GM12878 (cell line): Measurements from ENCODE around the gene FRAS1. TPM values are rescaled to one million over a fixed set of nuclear protein-coding genes. Genes with fewer than 3 reads are reported as not detected.

Experiments used
- EED ChIP-seq: sonication (generic); IDR thresholded peaks from 2 replicates; pipeline ENCODE4 v1.6.1; 2016; ENCODE audit warnings: antibody characterized with exemption, low read depth
- FOS ChIP-seq: IDR thresholded peaks from 3 replicates; pipeline ENCODE4 v1.6.1; 2011; ENCODE audit warnings: borderline replicate concordance; ENCODE audit not compliant: insufficient read length; ENCODE audit errors: extremely low read depth
- POU2F2 ChIP-seq: IDR thresholded peaks from 3 replicates; pipeline ENCODE4 v1.6.1; 2011; ENCODE audit warnings: low read depth, mild to moderate bottlenecking, low read length, borderline replicate concordance
- STAT3 ChIP-seq: IDR thresholded peaks from 2 replicates; pipeline ENCODE4 v1.6.1; 2011; ENCODE audit warnings: low read depth, low read length, improper control_type of control experiment
- polyA plus RNA-seq, 11 experiments: library from polyadenylated mRNA; depleted of rRNA in 4 of 11; unstranded in 6 of 11; stranded (reverse) in 5 of 11; fragments of >200 nt; fragmentation: Nextera tagmentation in 4 of 11; fragmentation: Illumina TruSeq in 1 of 11; extraction: Ambion mirVana in 4 of 11; extraction: Trizol in 1 of 11; gene quantifications; 1 replicate in 1 of 11; 2 replicates in 10 of 11; pipeline versions ENCODE4 v1.2.1 to v1.2.3, GENCODE V29; 2011 to 2016; ENCODE audit warnings: inconsistent platforms in 2 of 11, missing spikeins in 2 of 11, low read depth in 1 of 11
- total RNA-seq, 4 experiments: library from RNA; depleted of rRNA in 3 of 4; stranded (reverse); fragments of >200 nt in 3 of 4; fragmentation: Illumina TruSeq in 1 of 4; extraction: Trizol in 1 of 4; gene quantifications; 2 replicates each; pipeline versions ENCODE4 v1.2.1 to v1.2.3, GENCODE V29; 2013 to 2021
- TF ChIP-seq, protein P1 (sequence below): fragments of 450-650 bp; formaldehyde crosslinking; IDR thresholded peaks from 2 replicates; pipeline ENCODE4 v1.5.0; 2022; ENCODE audit warnings: mild to moderate bottlenecking, missing genetic modification characterization
- TF ChIP-seq, protein P2 (sequence below): fragments of 450-650 bp; IDR thresholded peaks from 2 replicates; pipeline ENCODE4 v1.6.1; 2017; ENCODE audit warnings: antibody characterized with exemption, mild to moderate bottlenecking, moderate library complexity
- TF ChIP-seq, protein P3 (sequence below): fragments of 450-650 bp; IDR thresholded peaks from 2 replicates; pipeline ENCODE4 v1.6.1; 2016; ENCODE audit warnings: mild to moderate bottlenecking, moderate library complexity, borderline replicate concordance

FRAS1 gene
- total and polyA plus RNA-seq, 10 of the 15 experiments (the other 5 are each of a cell fraction or from before 2014, with no cell fraction given), result 0.08 to 11.7 (median 0.20) TPM

DNA sequence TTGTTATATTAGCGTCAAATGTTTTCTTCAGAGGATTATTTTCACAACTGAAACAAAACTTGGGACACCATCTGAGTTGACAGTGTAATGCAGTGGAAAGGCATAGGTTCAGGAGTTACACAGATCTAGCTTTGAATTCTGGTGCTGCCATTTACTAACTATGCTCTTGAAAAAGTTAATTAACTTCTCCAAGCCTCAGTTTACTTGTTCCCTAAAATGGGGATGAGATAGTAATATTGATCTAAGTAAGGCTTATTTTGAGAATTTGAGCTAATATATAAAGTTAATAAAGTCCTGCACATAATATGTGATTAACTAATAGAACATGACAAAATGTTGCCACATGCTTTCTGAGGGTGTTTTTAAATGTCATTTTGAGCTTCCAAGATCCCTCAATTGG, 112.6 kb downstream of the FRAS1 start (continued):
- TF ChIP-seq, protein P1, sequence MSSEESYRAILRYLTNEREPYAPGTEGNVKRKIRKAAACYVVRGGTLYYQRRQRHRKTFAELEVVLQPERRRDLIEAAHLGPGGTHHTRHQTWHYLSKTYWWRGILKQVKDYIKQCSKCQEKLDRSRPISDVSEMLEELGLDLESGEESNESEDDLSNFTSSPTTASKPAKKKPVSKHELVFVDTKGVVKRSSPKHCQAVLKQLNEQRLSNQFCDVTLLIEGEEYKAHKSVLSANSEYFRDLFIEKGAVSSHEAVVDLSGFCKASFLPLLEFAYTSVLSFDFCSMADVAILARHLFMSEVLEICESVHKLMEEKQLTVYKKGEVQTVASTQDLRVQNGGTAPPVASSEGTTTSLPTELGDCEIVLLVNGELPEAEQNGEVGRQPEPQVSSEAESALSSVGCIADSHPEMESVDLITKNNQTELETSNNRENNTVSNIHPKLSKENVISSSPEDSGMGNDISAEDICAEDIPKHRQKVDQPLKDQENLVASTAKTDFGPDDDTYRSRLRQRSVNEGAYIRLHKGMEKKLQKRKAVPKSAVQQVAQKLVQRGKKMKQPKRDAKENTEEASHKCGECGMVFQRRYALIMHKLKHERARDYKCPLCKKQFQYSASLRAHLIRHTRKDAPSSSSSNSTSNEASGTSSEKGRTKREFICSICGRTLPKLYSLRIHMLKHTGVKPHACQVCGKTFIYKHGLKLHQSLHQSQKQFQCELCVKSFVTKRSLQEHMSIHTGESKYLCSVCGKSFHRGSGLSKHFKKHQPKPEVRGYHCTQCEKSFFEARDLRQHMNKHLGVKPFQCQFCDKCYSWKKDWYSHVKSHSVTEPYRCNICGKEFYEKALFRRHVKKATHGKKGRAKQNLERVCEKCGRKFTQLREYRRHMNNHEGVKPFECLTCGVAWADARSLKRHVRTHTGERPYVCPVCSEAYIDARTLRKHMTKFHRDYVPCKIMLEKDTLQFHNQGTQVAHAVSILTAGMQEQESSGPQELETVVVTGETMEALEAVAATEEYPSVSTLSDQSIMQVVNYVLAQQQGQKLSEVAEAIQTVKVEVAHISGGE (CRISPR knock-in tag), result no peak
- TF ChIP-seq EED (no peak), POU2F2 (no peak), FOS (no peak), STAT3 (no peak)
- TF ChIP-seq, protein P2, sequence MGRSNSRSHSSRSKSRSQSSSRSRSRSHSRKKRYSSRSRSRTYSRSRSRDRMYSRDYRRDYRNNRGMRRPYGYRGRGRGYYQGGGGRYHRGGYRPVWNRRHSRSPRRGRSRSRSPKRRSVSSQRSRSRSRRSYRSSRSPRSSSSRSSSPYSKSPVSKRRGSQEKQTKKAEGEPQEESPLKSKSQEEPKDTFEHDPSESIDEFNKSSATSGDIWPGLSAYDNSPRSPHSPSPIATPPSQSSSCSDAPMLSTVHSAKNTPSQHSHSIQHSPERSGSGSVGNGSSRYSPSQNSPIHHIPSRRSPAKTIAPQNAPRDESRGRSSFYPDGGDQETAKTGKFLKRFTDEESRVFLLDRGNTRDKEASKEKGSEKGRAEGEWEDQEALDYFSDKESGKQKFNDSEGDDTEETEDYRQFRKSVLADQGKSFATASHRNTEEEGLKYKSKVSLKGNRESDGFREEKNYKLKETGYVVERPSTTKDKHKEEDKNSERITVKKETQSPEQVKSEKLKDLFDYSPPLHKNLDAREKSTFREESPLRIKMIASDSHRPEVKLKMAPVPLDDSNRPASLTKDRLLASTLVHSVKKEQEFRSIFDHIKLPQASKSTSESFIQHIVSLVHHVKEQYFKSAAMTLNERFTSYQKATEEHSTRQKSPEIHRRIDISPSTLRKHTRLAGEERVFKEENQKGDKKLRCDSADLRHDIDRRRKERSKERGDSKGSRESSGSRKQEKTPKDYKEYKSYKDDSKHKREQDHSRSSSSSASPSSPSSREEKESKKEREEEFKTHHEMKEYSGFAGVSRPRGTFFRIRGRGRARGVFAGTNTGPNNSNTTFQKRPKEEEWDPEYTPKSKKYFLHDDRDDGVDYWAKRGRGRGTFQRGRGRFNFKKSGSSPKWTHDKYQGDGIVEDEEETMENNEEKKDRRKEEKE, result no peak
- TF ChIP-seq, protein P3, sequence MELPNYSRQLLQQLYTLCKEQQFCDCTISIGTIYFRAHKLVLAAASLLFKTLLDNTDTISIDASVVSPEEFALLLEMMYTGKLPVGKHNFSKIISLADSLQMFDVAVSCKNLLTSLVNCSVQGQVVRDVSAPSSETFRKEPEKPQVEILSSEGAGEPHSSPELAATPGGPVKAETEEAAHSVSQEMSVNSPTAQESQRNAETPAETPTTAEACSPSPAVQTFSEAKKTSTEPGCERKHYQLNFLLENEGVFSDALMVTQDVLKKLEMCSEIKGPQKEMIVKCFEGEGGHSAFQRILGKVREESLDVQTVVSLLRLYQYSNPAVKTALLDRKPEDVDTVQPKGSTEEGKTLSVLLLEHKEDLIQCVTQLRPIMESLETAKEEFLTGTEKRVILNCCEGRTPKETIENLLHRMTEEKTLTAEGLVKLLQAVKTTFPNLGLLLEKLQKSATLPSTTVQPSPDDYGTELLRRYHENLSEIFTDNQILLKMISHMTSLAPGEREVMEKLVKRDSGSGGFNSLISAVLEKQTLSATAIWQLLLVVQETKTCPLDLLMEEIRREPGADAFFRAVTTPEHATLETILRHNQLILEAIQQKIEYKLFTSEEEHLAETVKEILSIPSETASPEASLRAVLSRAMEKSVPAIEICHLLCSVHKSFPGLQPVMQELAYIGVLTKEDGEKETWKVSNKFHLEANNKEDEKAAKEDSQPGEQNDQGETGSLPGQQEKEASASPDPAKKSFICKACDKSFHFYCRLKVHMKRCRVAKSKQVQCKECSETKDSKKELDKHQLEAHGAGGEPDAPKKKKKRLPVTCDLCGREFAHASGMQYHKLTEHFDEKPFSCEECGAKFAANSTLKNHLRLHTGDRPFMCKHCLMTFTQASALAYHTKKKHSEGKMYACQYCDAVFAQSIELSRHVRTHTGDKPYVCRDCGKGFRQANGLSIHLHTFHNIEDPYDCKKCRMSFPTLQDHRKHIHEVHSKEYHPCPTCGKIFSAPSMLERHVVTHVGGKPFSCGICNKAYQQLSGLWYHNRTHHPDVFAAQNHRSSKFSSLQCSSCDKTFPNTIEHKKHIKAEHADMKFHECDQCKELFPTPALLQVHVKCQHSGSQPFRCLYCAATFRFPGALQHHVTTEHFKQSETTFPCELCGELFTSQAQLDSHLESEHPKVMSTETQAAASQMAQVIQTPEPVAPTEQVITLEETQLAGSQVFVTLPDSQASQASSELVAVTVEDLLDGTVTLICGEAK, result no peak
